ENCODE measurements around the gene SF3B1. TPM values are rescaled to one million over a fixed set of nuclear protein-coding genes. Genes with fewer than 3 reads are reported as not detected.

Gene SF3B1
- total and polyA plus RNA-seq, 10 of the 15 experiments (the other 5 are each of a cell fraction or from before 2014, with no cell fraction given): 163 to 565 (median 239) TPM

GRCh38 chr2:197399887-197400540 lies 34.8 kb downstream of the SF3B1 start:
- no peak for ATAC-seq
- Histone ChIP-seq H3K4me1 (ENCODE audit: control insufficient read depth, insufficient read depth, low read length) (no peaks in the 10 kb centered on the region), H2AFZ (ENCODE audit: control insufficient read depth, low read depth, low read length) (no peak overlapping the region), H4K20me1 (ENCODE audit: control insufficient read depth, insufficient read depth) (no peaks in the 10 kb centered on the region), H3K4me3 (no peak overlapping the region), H3K9ac (ENCODE audit: control insufficient read depth, insufficient read depth, low read length) (no peak overlapping the region), H3K27ac (ENCODE audit: control insufficient read depth, insufficient read depth) (no peak overlapping the region), H3K36me3 (ENCODE audit: control insufficient read depth in 2 of 2, insufficient read depth in 2 of 2, low read length in 1 of 2) (peaks cover 4 to 47% of the 10 kb centered on the region in 2 experiments), H3K79me2 (ENCODE audit: control insufficient read depth, insufficient read depth, low read length) (no peaks in the 10 kb centered on the region), H3K9me3 (replicated peaks; ENCODE audit: control insufficient read depth, insufficient read depth, low read length) (no peaks in the 10 kb centered on the region), H3K27me3 (replicated peaks in 1 of 2; ENCODE audit: control insufficient read depth in 2 of 2, insufficient read depth in 2 of 2, low read length in 1 of 2) (no peaks in the 10 kb centered on the region), H3K4me2 (ENCODE audit: control insufficient read depth, insufficient read depth) (no peak overlapping the region)
- no TSS peak for BruUV-seq (replicated peaks)
- in situ Hi-C loops (cut with MboI) (loop anchor here (25.0 kb wide), 1 partner anchor 613 kb away; the partner anchor contains the start of gene GTF3C3), intact Hi-C loops (cut with micrococcal nuclease; ENCODE audit: unreplicated experiment) (no loop called here)
- no peak for FAIRE-seq
- ChIA-PET POLR2A (interaction anchor here (0.6 kb wide), 1 partner anchor 64 kb away, joined by 6 read pairs; no protein-coding TSS in a partner anchor), RAD21 (ENCODE audit: unreplicated experiment) (no interaction called here), CTCF (interaction anchor here (1.3 kb wide), 1 partner anchor 379 kb away, joined by 3 read pairs; no protein-coding TSS in a partner anchor), SMC1A (ENCODE audit: uncharacterized antibody, unreplicated experiment) (interaction anchor here (1.1 to 1.3 kb wide), 2 partner anchors 16 to 202 kb away, joined by 3 read pairs; no protein-coding TSS in a partner anchor)
- 85% methylated on average over 6 of the region's 6 CpGs for WGBS (ENCODE audit: insufficient coverage, insufficient replicate concordance, low lambda C conversion rate, missing lambda C conversion rate)
- DNase-seq (ENCODE audit: low read depth, low spot score): no peak
- no peak for TF ChIP-seq STAT3 (IDR thresholded peaks at IDR 0.05; ENCODE audit: low read depth, low read length)
- no peak for TF ChIP-seq GABPA (IDR thresholded peaks at IDR 0.05; ENCODE audit: low read depth)
- TF ChIP-seq SREBF1 (IDR thresholded peaks at IDR 0.05; ENCODE audit: low read length): no peak
- TF ChIP-seq YY1 (IDR thresholded peaks at IDR 0.05; ENCODE audit: low read depth, low read length): no peak
- TF ChIP-seq ZBED1 (IDR thresholded peaks at IDR 0.05; ENCODE audit: borderline replicate concordance): no peak
- no peak for TF ChIP-seq CREB1 (IDR thresholded peaks at IDR 0.05; ENCODE audit: low read depth)

DNA sequence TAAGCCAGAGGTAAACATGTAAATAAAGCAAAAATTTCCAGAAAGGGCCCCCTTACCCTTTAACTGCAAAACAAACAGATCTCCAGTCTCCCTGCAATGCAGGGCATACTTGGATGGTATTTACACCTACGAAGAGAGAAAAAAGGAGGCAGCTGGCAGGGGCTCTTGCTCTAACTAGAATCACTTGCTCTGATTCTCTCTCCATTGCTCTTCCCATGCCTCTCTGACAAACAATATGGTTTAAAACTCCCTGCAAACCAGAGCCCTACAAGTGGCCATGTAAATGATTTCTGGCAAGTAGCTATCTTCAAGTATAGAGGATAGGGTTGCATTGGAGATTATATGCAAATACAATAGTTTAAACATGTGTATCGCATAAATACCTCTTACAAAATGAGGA lies 35.9 kb downstream of the SF3B1 start:
- no peak for FAIRE-seq
- no peak for TF ChIP-seq E2F8 (IDR thresholded peaks at IDR 0.05; ENCODE audit: low read depth, partially characterized antibody)
- no peak for TF ChIP-seq RELB (IDR thresholded peaks at IDR 0.05; ENCODE audit: low read depth)
- TF ChIP-seq SRF (IDR thresholded peaks at IDR 0.05; ENCODE audit: low read depth in 2 of 2, low read length in 2 of 2): no peak
- no peak for TF ChIP-seq SMAD1 (IDR thresholded peaks at IDR 0.05; ENCODE audit: low read depth, partially characterized antibody)

More for the DNA sequence above, 35.9 kb downstream of the SF3B1 start:
- Histone ChIP-seq H3K9me3 (replicated peaks; ENCODE audit: control insufficient read depth, insufficient read depth, low read length) (no peaks in the 10 kb centered on the region), H3K4me2 (ENCODE audit: control insufficient read depth, insufficient read depth) (no peak overlapping the region), H4K20me1 (ENCODE audit: control insufficient read depth, insufficient read depth) (no peaks in the 10 kb centered on the region), H3K79me2 (ENCODE audit: control insufficient read depth, insufficient read depth, low read length) (no peaks in the 10 kb centered on the region), H3K27me3 (replicated peaks in 1 of 2; ENCODE audit: control insufficient read depth in 2 of 2, insufficient read depth in 2 of 2, low read length in 1 of 2) (no peaks in the 10 kb centered on the region), H3K4me3 (no peak overlapping the region), H3K4me1 (ENCODE audit: control insufficient read depth, insufficient read depth, low read length) (no peaks in the 10 kb centered on the region), H3K27ac (ENCODE audit: control insufficient read depth, insufficient read depth) (no peak overlapping the region), H2AFZ (ENCODE audit: control insufficient read depth, low read depth, low read length) (no peak overlapping the region), H3K36me3 (ENCODE audit: control insufficient read depth in 2 of 2, insufficient read depth in 2 of 2, low read length in 1 of 2) (peaks cover 4 to 53% of the 10 kb centered on the region in 2 experiments), H3K9ac (ENCODE audit: control insufficient read depth, insufficient read depth, low read length) (no peak overlapping the region)
- ChIA-PET SMC1A (ENCODE audit: uncharacterized antibody, unreplicated experiment) (interaction anchor here (1.1 to 1.3 kb wide), 2 partner anchors 15 to 203 kb away, joined by 3 read pairs; no protein-coding TSS in a partner anchor), POLR2A (no interaction called here), CTCF (interaction anchor here (1.3 kb wide), 1 partner anchor 380 kb away, joined by 3 read pairs; no protein-coding TSS in a partner anchor), RAD21 (ENCODE audit: unreplicated experiment) (no interaction called here)
- DNase-seq (ENCODE audit: low read depth, low spot score) (no peak), ATAC-seq (no peak)
- no TSS peak for BruUV-seq (replicated peaks)
- 98% methylated on average over 2 of the region's 2 CpGs for WGBS (ENCODE audit: insufficient coverage, insufficient replicate concordance, low lambda C conversion rate, missing lambda C conversion rate)
- intact Hi-C loops (cut with micrococcal nuclease; ENCODE audit: unreplicated experiment) (no loop called here), in situ Hi-C loops (cut with MboI) (loop anchor here (25.0 kb wide), 1 partner anchor 612 kb away; the partner anchor contains the start of gene GTF3C3)

All from GM12878 (cell line).